Endothelial cell (in vitro differentiated cells): ENCODE results near the gene SFMBT2. TPM values are rescaled to one million over a fixed set of nuclear protein-coding genes. Genes with fewer than 3 reads are reported as not detected.

Source experiments
- DNase-seq: peaks from one replicate; pipeline ENCODE4 v3.0.0; 2021; ENCODE audit warnings: low spot score
- H3K27ac Mint-ChIP-seq: one replicate; pipeline ENCODE4 v1.8.0; 2021; ENCODE audit warnings: mixed read lengths, inconsistent platforms; ENCODE audit not compliant: unreplicated experiment
- H3K27me3 Mint-ChIP-seq: one replicate; pipeline ENCODE4 v1.8.0; 2021; ENCODE audit warnings: mild to moderate bottlenecking, moderate library complexity, mixed read lengths, inconsistent platforms; ENCODE audit not compliant: unreplicated experiment
- H3K36me3 Mint-ChIP-seq: one replicate; pipeline ENCODE4 v1.8.0; 2021; ENCODE audit warnings: mild to moderate bottlenecking, low read depth, mixed read lengths, inconsistent platforms; ENCODE audit not compliant: unreplicated experiment
- H3K4me1 Mint-ChIP-seq: one replicate; pipeline ENCODE4 v1.8.0; 2021; ENCODE audit warnings: mild to moderate bottlenecking, mixed read lengths, inconsistent platforms; ENCODE audit not compliant: unreplicated experiment
- H3K4me3 Mint-ChIP-seq: one replicate; pipeline ENCODE4 v1.8.0; 2021; ENCODE audit warnings: mild to moderate bottlenecking, mixed read lengths, inconsistent platforms; ENCODE audit not compliant: unreplicated experiment
- H3K9me3 Mint-ChIP-seq: one replicate; pipeline ENCODE4 v1.8.0; 2021; ENCODE audit warnings: mixed read lengths, inconsistent platforms; ENCODE audit not compliant: unreplicated experiment
- total RNA-seq: library from RNA; stranded (reverse); fragmentation: NEBNext Ultra II Directional; extraction: Animal tissue kit (Norgen Biotek cat#: 25700); gene quantifications from one replicate; pipeline ENCODE4 v1.2.1, GENCODE V29; 2021; ENCODE audit not compliant: unreplicated experiment
- TF ChIP-seq, protein P1 (sequence below): fragments of 200-600 bp; sonication (generic); IDR thresholded peaks from one replicate; pipeline ENCODE4 v1.5.0; 2021; ENCODE audit warnings: antibody characterized with exemption; ENCODE audit not compliant: unreplicated experiment

The SFMBT2 gene
- total RNA-seq, 1 donor from 2014 or later = 16.0 TPM

DNA sequence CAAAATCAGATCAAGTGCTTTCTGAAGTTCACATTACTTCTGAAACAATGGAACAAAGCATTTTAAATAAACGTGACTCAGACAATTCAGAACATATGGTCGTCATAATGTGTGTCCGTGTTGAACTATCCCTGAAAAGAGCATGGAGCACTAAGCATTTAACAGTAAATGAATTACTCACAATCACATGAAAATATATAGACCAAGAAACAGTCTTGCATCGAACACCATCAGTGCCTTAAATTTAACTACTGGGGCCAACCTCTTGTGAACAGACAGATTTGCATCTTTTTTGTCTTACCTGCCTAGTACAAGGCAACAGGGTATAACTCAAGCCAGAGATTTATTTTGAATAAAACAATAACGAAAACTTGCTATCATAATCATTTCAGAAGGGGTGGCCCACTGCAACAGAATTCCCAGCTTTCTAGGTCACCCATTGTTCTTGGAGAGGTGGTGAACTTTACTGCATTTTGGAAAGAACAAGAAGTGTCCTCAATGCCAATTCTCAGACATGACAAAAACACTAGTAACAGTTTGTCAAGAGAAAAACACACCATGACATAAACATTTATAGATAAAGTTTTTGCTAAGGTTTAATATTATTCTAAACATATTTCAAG, 293.5 kb downstream of the SFMBT2 start:
- no peak for DNase-seq
- Mint-ChIP-seq H3K9me3 (no peaks in the 10 kb centered on the region), H3K27ac (no peak overlapping the region), H3K4me3 (no peak overlapping the region), H3K4me1 (no peaks in the 10 kb centered on the region), H3K27me3 (peaks cover 4% of the 10 kb centered on the region), H3K36me3 (no peaks in the 10 kb centered on the region)
- TF ChIP-seq, protein P1, sequence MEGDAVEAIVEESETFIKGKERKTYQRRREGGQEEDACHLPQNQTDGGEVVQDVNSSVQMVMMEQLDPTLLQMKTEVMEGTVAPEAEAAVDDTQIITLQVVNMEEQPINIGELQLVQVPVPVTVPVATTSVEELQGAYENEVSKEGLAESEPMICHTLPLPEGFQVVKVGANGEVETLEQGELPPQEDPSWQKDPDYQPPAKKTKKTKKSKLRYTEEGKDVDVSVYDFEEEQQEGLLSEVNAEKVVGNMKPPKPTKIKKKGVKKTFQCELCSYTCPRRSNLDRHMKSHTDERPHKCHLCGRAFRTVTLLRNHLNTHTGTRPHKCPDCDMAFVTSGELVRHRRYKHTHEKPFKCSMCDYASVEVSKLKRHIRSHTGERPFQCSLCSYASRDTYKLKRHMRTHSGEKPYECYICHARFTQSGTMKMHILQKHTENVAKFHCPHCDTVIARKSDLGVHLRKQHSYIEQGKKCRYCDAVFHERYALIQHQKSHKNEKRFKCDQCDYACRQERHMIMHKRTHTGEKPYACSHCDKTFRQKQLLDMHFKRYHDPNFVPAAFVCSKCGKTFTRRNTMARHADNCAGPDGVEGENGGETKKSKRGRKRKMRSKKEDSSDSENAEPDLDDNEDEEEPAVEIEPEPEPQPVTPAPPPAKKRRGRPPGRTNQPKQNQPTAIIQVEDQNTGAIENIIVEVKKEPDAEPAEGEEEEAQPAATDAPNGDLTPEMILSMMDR = no peak

DNA sequence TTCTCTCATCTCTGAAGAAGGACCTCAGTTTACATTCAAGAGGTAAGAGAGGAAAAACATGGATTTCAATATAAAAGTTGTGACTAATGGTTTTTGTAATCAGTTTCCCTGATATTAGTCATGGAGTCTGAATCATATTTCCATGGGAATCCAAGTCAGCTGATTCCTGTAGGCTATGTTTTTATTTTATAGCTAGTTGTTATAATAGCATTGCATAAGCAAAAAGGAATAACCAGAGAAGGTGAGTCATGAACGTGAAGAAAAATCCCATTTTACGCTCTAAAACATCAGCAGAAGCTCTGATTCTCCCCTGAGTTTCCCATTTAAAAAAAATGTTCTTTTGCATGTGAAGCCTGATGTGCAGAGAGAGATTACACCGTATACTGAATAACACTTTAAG, 299.3 kb downstream of the SFMBT2 start:
- Mint-ChIP-seq H3K27ac (no peak overlapping the region), H3K4me3 (no peak overlapping the region), H3K36me3 (no peaks in the 10 kb centered on the region), H3K27me3 (peaks cover 6% of the 10 kb centered on the region), H3K9me3 (no peaks in the 10 kb centered on the region), H3K4me1 (no peaks in the 10 kb centered on the region)
- no peak for DNase-seq
- TF ChIP-seq, protein P1 = no peak

DNA sequence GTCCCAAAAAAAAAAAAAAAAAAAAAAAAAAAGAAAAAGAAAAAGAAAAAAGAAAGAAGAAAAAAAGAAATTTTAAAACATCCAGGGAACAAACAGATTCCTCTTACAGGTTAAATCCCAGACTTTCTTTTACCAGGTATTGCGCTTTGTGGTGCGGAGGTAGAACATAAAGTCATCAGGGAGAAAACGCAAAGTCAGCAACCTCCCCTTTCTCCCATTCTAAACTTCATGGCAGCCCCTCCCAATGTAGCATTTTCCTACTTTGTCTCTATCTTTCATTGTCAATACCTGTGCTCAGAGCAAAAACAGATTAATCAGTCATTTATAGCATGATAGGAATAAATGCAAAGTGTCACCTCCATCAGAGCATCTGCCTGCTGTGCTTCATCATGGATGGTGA, 299.7 kb downstream of the SFMBT2 start:
- no peaks in the 10 kb centered on the region for H3K9me3 Mint-ChIP-seq
- no peaks in the 10 kb centered on the region for H3K4me1 Mint-ChIP-seq
- DNase-seq = no peak
- TF ChIP-seq, protein P1 = no peak
- H3K36me3 Mint-ChIP-seq = no peaks in the 10 kb centered on the region
- H3K27me3 Mint-ChIP-seq = peaks cover 6% of the 10 kb centered on the region
- no peak overlapping the region for H3K4me3 Mint-ChIP-seq
- no peak overlapping the region for H3K27ac Mint-ChIP-seq
